Muscle of leg (tissue), 11 donors: ENCODE data around the gene HOXA7. TPM values are rescaled to one million over a fixed set of nuclear protein-coding genes. Genes with fewer than 3 reads are reported as not detected.

Experiments
- DNase-seq: peaks from one replicate; pipeline ENCODE4 v3.0.0; 2013
- H3K27ac ChIP-seq: one replicate; pipeline ENCODE4 v1.5.1; 2013; ENCODE audit warnings: mild to moderate bottlenecking, low read length, control low read depth
- H3K27me3 ChIP-seq: one replicate; pipeline ENCODE4 v1.6.1; 2013; ENCODE audit warnings: low read length; ENCODE audit not compliant: control insufficient read depth, insufficient read depth
- H3K36me3 ChIP-seq: one replicate; pipeline ENCODE4 v1.6.1; 2013; ENCODE audit warnings: low read length; ENCODE audit not compliant: control insufficient read depth, insufficient read depth
- H3K4me1 ChIP-seq: one replicate; pipeline ENCODE4 v1.6.1; 2013; ENCODE audit warnings: low read length; ENCODE audit not compliant: control insufficient read depth, insufficient read depth
- H3K4me3 ChIP-seq: one replicate; pipeline ENCODE4 v1.5.1; 2013; ENCODE audit warnings: low read length, control low read depth
- H3K9me3 ChIP-seq: replicated peaks from 2 replicates; pipeline ENCODE4 v1.6.1; 2013; ENCODE audit warnings: low read depth, low read length; ENCODE audit not compliant: control insufficient read depth
- WGBS: methylation state at CpG from one replicate; pipeline ENCODE4 v1.1.5; 2013; ENCODE audit warnings: missing lambda C conversion rate; ENCODE audit not compliant: insufficient coverage; 5-methylcytosine and 5-hydroxymethylcytosine counted together
- polyA plus RNA-seq, 8 donors: library from polyadenylated mRNA; unstranded; fragments of 120-200 nt; gene quantifications; one replicate each; pipeline versions ENCODE4 v1.2.1 to v1.2.3, GENCODE V29; 2013; ENCODE audit warnings: inconsistent platforms in 1 of 8, low replicate concordance in 1 of 8; ENCODE audit not compliant: insufficient read length in 8 of 8, insufficient read depth in 1 of 8
- total RNA-seq: library from RNA; stranded (reverse); fragments of 120-200 nt; gene quantifications from one replicate; pipeline ENCODE4 v1.2.4, GENCODE V29; 2013

Gene HOXA7
- total and polyA plus RNA-seq, 9 donors, result 3.9 to 16.3 (median 11.5) TPM

- peaks cover 22% of the 10 kb centered on the region for H3K36me3 ChIP-seq
- peaks cover 62% of the 10 kb centered on the region for H3K4me1 ChIP-seq
- peaks cover 16% of the 10 kb centered on the region for H3K27me3 ChIP-seq
- H3K9me3 ChIP-seq, result no peaks in the 10 kb centered on the region
- 72% methylated on average over 38 of the region's 45 CpGs for WGBS
- DNase-seq, result no peak
- H3K4me3 ChIP-seq, result peak overlapping the region; percentile 13
- H3K27ac ChIP-seq, result peak overlapping the region; percentile 8
Observed at GRCh38 chr7:27115221-27116026, 41.1 kb downstream of the HOXA7 start.

- H3K4me1 ChIP-seq, result peaks cover 61% of the 10 kb centered on the region
- DNase-seq, result no peak
- H3K9me3 ChIP-seq, result no peaks in the 10 kb centered on the region
- peaks cover 18% of the 10 kb centered on the region for H3K27me3 ChIP-seq
- H3K36me3 ChIP-seq, result peaks cover 23% of the 10 kb centered on the region
- no peak overlapping the region for H3K27ac ChIP-seq
- no peak overlapping the region for H3K4me3 ChIP-seq
- 67% methylated on average over 3 of the region's 6 CpGs for WGBS
Observed at GRCh38 chr7:27114881-27115220, 41.6 kb downstream of the HOXA7 start.

- peak overlapping the region; percentile 42 for H3K4me3 ChIP-seq
- H3K27ac ChIP-seq, result peak overlapping the region; percentile 90
- H3K4me1 ChIP-seq, result peaks cover 59% of the 10 kb centered on the region
- 0% methylated on average over 1 of the region's 26 CpGs for WGBS
- DNase-seq, result peak; percentile 64
- H3K9me3 ChIP-seq, result no peaks in the 10 kb centered on the region
- peaks cover 20% of the 10 kb centered on the region for H3K27me3 ChIP-seq
- H3K36me3 ChIP-seq, result peaks cover 20% of the 10 kb centered on the region
Observed at GRCh38 chr7:27113991-27114769, 42.3 kb downstream of the HOXA7 start.

- Histone ChIP-seq H3K4me3 (peak overlapping the region; percentile 42), H3K27ac (peak overlapping the region; percentile 94), H3K4me1 (peaks cover 58% of the 10 kb centered on the region), H3K9me3 (no peaks in the 10 kb centered on the region), H3K27me3 (peaks cover 23% of the 10 kb centered on the region), H3K36me3 (peaks cover 21% of the 10 kb centered on the region)
- DNase-seq, result peak; percentile 90
- 22% methylated on average over 21 of the region's 57 CpGs for WGBS
Observed at GRCh38 chr7:27112955-27113949, 43.2 kb downstream of the HOXA7 start.

GRCh38 chr7:27112361-27112760 is 44.1 kb downstream of the HOXA7 start:
- peaks cover 23% of the 10 kb centered on the region for H3K36me3 ChIP-seq
- DNase-seq, result no peak
- peaks cover 29% of the 10 kb centered on the region for H3K27me3 ChIP-seq
- WGBS, result no CpG with 5 or more reads among the region's 4 CpGs
- H3K9me3 ChIP-seq, result no peaks in the 10 kb centered on the region
- peaks cover 54% of the 10 kb centered on the region for H3K4me1 ChIP-seq
- H3K4me3 ChIP-seq, result no peak overlapping the region
- peak overlapping the region; percentile 94 for H3K27ac ChIP-seq

- Histone ChIP-seq H3K27ac (peak overlapping the region; percentile 94), H3K36me3 (peaks cover 18% of the 10 kb centered on the region), H3K4me1 (peaks cover 48% of the 10 kb centered on the region), H3K9me3 (no peaks in the 10 kb centered on the region), H3K4me3 (no peak overlapping the region), H3K27me3 (peaks cover 29% of the 10 kb centered on the region)
- no CpG with 5 or more reads among the region's 4 CpGs for WGBS
- no peak for DNase-seq
Observed at GRCh38 chr7:27111751-27112277, 44.7 kb downstream of the HOXA7 start.

- Histone ChIP-seq H3K9me3 (no peaks in the 10 kb centered on the region), H3K27me3 (peaks cover 31% of the 10 kb centered on the region), H3K36me3 (peaks cover 18% of the 10 kb centered on the region), H3K4me3 (no peak overlapping the region), H3K4me1 (peaks cover 51% of the 10 kb centered on the region), H3K27ac (peak overlapping the region; percentile 94)
- DNase-seq, result peak; percentile 62
- 57% methylated on average over 1 of the region's 6 CpGs for WGBS
Observed at GRCh38 chr7:27111042-27111750, 45.3 kb downstream of the HOXA7 start.

- WGBS, result 42% methylated on average over 58 of the region's 66 CpGs
- no peak overlapping the region for H3K4me3 ChIP-seq
Observed at GRCh38 chr7:27110186-27111031, 46.1 kb downstream of the HOXA7 start.

More at GRCh38 chr7:27110186-27111031, 46.1 kb downstream of the HOXA7 start:
- Histone ChIP-seq H3K27me3 (peaks cover 35% of the 10 kb centered on the region), H3K27ac (peak overlapping the region; percentile 94), H3K36me3 (peaks cover 14% of the 10 kb centered on the region), H3K9me3 (no peaks in the 10 kb centered on the region), H3K4me1 (peaks cover 53% of the 10 kb centered on the region)
- DNase-seq, result peak; percentile 80
